ENCODE measurements around the gene SFTA2. TPM values are rescaled to one million over a fixed set of nuclear protein-coding genes. Genes with fewer than 3 reads are reported as not detected.
A peak's percentile ranks its signal among the peaks of the same experiment; 100 is the strongest.

Gene SFTA2
- total and polyA plus RNA-seq, 9 of the 15 experiments (the other 6 are each of a cell fraction or from before 2014, with no cell fraction given), result not detected

DNA sequence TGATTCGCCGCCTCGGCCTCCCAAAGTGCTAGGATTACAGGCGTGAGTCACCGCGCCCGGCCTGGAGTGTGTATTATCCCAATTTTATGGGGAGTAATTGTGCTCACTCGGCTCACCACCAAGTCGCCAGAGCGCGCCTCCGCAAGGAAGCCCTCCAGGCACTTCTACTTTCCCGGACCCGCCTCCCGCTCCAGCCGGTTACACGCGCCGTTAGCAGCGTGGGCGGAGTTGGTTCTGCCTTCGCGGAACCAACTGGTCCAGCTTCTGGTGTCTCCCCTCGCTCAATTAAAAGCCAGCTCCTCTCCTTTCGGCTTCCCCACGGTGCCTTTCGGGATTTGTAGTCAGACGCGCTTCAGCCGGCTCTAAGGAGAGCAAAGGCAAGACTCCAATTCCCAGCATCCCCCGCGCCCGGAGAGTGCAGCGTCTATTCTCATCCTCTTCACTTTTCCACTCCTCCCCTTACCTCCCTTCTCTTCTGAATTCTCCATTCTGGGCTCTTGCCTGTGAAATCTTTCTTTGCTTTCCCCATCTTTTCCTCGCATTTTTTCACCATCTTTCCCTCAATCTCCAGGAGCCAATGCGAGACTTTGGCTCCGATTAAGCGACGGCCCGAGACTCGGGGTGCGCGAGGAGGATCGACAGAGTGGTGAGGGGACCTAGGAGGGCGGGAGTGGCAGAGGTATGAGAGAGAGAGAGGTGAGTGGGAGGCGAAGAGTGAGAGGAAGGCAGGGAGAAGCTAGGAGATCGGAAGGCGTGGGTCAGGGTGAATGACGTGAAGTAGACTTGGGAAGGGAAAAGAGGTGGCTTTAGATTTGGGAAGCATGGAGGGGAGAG, 24.0 kb downstream of the SFTA2 start, which contains the start of gene GTF2H4 (continued):
- TF ChIP-seq, protein P1, sequence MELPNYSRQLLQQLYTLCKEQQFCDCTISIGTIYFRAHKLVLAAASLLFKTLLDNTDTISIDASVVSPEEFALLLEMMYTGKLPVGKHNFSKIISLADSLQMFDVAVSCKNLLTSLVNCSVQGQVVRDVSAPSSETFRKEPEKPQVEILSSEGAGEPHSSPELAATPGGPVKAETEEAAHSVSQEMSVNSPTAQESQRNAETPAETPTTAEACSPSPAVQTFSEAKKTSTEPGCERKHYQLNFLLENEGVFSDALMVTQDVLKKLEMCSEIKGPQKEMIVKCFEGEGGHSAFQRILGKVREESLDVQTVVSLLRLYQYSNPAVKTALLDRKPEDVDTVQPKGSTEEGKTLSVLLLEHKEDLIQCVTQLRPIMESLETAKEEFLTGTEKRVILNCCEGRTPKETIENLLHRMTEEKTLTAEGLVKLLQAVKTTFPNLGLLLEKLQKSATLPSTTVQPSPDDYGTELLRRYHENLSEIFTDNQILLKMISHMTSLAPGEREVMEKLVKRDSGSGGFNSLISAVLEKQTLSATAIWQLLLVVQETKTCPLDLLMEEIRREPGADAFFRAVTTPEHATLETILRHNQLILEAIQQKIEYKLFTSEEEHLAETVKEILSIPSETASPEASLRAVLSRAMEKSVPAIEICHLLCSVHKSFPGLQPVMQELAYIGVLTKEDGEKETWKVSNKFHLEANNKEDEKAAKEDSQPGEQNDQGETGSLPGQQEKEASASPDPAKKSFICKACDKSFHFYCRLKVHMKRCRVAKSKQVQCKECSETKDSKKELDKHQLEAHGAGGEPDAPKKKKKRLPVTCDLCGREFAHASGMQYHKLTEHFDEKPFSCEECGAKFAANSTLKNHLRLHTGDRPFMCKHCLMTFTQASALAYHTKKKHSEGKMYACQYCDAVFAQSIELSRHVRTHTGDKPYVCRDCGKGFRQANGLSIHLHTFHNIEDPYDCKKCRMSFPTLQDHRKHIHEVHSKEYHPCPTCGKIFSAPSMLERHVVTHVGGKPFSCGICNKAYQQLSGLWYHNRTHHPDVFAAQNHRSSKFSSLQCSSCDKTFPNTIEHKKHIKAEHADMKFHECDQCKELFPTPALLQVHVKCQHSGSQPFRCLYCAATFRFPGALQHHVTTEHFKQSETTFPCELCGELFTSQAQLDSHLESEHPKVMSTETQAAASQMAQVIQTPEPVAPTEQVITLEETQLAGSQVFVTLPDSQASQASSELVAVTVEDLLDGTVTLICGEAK (IDR thresholded peaks at IDR 0.05), result peak; percentile 98
- TF ChIP-seq, protein P1 (CRISPR knock-in tag; IDR thresholded peaks at IDR 0.05), result no peak
- TF ChIP-seq, protein P2, sequence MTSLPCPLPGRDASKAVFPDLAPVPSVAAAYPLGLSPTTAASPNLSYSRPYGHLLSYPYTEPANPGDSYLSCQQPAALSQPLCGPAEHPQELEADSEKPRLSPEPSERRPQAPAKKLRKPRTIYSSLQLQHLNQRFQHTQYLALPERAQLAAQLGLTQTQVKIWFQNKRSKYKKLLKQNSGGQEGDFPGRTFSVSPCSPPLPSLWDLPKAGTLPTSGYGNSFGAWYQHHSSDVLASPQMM (CRISPR knock-in tag; IDR thresholded peaks at IDR 0.05), result no peak
- TF ChIP-seq ASH1L (IDR thresholded peaks at IDR 0.05; ENCODE audit: borderline replicate concordance, low read depth, partially characterized antibody) (peak; percentile 84), ZC3H11A (IDR thresholded peaks at IDR 0.05; ENCODE audit: low read depth, low read length) (peak; percentile 72), NFYB (IDR thresholded peaks at IDR 0.05; ENCODE audit: extremely low read depth, insufficient read length) (no peak), RBM15 (IDR thresholded peaks at IDR 0.05; ENCODE audit: insufficient read depth, low read length) (no peak), U2AF2 (optimal IDR thresholded peaks at IDR 0.05; ENCODE audit: low read depth, low read length) (no peak), DNMT1 (IDR thresholded peaks at IDR 0.05) (peak; percentile 59; the same call in 1 of the 2 replicates), TAF15 (IDR thresholded peaks at IDR 0.05; ENCODE audit: low read depth, low read length) (no peak), SIN3B (IDR thresholded peaks at IDR 0.05; ENCODE audit: low read depth) (peak; percentile 95)
- TF ChIP-seq, protein P3, sequence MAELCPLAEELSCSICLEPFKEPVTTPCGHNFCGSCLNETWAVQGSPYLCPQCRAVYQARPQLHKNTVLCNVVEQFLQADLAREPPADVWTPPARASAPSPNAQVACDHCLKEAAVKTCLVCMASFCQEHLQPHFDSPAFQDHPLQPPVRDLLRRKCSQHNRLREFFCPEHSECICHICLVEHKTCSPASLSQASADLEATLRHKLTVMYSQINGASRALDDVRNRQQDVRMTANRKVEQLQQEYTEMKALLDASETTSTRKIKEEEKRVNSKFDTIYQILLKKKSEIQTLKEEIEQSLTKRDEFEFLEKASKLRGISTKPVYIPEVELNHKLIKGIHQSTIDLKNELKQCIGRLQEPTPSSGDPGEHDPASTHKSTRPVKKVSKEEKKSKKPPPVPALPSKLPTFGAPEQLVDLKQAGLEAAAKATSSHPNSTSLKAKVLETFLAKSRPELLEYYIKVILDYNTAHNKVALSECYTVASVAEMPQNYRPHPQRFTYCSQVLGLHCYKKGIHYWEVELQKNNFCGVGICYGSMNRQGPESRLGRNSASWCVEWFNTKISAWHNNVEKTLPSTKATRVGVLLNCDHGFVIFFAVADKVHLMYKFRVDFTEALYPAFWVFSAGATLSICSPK (IDR thresholded peaks at IDR 0.05; ENCODE audit: borderline replicate concordance), result peak; percentile 95; the same call in 1 of the 2 replicates
- TF ChIP-seq, protein P4, sequence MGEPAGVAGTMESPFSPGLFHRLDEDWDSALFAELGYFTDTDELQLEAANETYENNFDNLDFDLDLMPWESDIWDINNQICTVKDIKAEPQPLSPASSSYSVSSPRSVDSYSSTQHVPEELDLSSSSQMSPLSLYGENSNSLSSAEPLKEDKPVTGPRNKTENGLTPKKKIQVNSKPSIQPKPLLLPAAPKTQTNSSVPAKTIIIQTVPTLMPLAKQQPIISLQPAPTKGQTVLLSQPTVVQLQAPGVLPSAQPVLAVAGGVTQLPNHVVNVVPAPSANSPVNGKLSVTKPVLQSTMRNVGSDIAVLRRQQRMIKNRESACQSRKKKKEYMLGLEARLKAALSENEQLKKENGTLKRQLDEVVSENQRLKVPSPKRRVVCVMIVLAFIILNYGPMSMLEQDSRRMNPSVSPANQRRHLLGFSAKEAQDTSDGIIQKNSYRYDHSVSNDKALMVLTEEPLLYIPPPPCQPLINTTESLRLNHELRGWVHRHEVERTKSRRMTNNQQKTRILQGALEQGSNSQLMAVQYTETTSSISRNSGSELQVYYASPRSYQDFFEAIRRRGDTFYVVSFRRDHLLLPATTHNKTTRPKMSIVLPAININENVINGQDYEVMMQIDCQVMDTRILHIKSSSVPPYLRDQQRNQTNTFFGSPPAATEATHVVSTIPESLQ (CRISPR knock-in tag; IDR thresholded peaks at IDR 0.05), result no peak

All from K562 (cell line).